CD14-positive monocyte (primary cell): ENCODE data around the gene CHRNA9. TPM values are rescaled to one million over a fixed set of nuclear protein-coding genes. Genes with fewer than 3 reads are reported as not detected.

Experiments
- DNase-seq, 3 donors: peaks; one replicate each; pipeline ENCODE4 v3.0.0-alpha.2; 2011 to 2022
- H2AFZ ChIP-seq: 2 replicates; pipeline ENCODE4 v1.6.0; 2012; ENCODE audit warnings: mild to moderate bottlenecking, low read depth, low read length, inconsistent platforms; ENCODE audit not compliant: insufficient read depth, poor library complexity, severe bottlenecking
- H3K27ac ChIP-seq, 2 donors: 1 replicate in 1 of 2; 2 replicates in 1 of 2; pipeline ENCODE4 v1.5.1; 2012 to 2013; ENCODE audit warnings: low read length in 2 of 2, control low read depth in 1 of 2, inconsistent platforms in 1 of 2, low read depth in 1 of 2, mild to moderate bottlenecking in 1 of 2
- H3K27me3 ChIP-seq, 2 donors: one replicate each; pipeline versions ENCODE4 v1.6.0 to v1.6.1; 2011 to 2013; ENCODE audit warnings: low read length in 2 of 2; ENCODE audit not compliant: control insufficient read depth in 2 of 2, insufficient read depth in 2 of 2
- H3K36me3 ChIP-seq, 2 donors: replicated peaks in 1 of 2; 1 replicate in 1 of 2; 2 replicates in 1 of 2; pipeline versions ENCODE4 v1.5.1 to v1.6.1; 2012 to 2013; ENCODE audit warnings: low read length in 2 of 2, control low read depth in 1 of 2, inconsistent platforms in 1 of 2, mild to moderate bottlenecking in 1 of 2; ENCODE audit not compliant: insufficient read depth in 2 of 2, control insufficient read depth in 1 of 2
- H3K4me1 ChIP-seq, 2 donors: 1 replicate in 1 of 2; 2 replicates in 1 of 2; pipeline versions ENCODE4 v1.5.1 to v1.6.1; 2012 to 2013; ENCODE audit warnings: low read length in 2 of 2, control low read depth in 1 of 2, inconsistent platforms in 1 of 2, mild to moderate bottlenecking in 1 of 2, moderate library complexity in 1 of 2; ENCODE audit not compliant: insufficient read depth in 2 of 2, control insufficient read depth in 1 of 2
- H3K4me2 ChIP-seq: replicated peaks from 2 replicates; pipeline ENCODE3; 2012; ENCODE audit warnings: low read length, moderate library complexity, mild to moderate bottlenecking; ENCODE audit not compliant: poor library complexity, severe bottlenecking; ENCODE audit errors: extremely low read depth
- H3K4me3 ChIP-seq, 3 experiments: fragments of 200-600 bp in 1 of 3; sonication (generic) in 1 of 3; replicated peaks in 1 of 3; 1 replicate in 2 of 3; 2 replicates in 1 of 3; pipeline ENCODE4 v1.5.1; 2011 to 2013; ENCODE audit warnings: low read length in 3 of 3, mild to moderate bottlenecking in 3 of 3, control low read depth in 2 of 3, low read depth in 2 of 3, inconsistent platforms in 1 of 3, moderate library complexity in 1 of 3
- H3K79me2 ChIP-seq: 2 replicates; pipeline ENCODE4 v1.6.0; 2012; ENCODE audit warnings: mild to moderate bottlenecking, control low read depth, inconsistent platforms, low read length, moderate library complexity; ENCODE audit not compliant: insufficient read depth
- H3K9ac ChIP-seq: 2 replicates; pipeline ENCODE4 v1.6.0; 2017; ENCODE audit warnings: low read length, mild to moderate bottlenecking; ENCODE audit not compliant: insufficient read depth, poor library complexity, severe bottlenecking
- H3K9me3 ChIP-seq, 2 donors: replicated peaks in 1 of 2; 1 replicate in 1 of 2; 2 replicates in 1 of 2; pipeline versions ENCODE4 v1.5.1 to v1.6.1; 2012 to 2013; ENCODE audit warnings: low read length in 2 of 2, control low read depth in 1 of 2; ENCODE audit not compliant: control insufficient read depth in 1 of 2, insufficient read depth in 1 of 2
- H4K20me1 ChIP-seq: 2 replicates; pipeline ENCODE4 v1.6.0; 2012; ENCODE audit warnings: mild to moderate bottlenecking, low read length, control low read depth, moderate library complexity; ENCODE audit not compliant: insufficient read depth
- H3K27ac Mint-ChIP-seq, 7 donors: one replicate each; pipeline ENCODE4 v1.8.0; 2020; ENCODE audit warnings: mild to moderate bottlenecking in 7 of 7, mixed read lengths in 7 of 7, moderate library complexity in 6 of 7, inconsistent platforms in 2 of 7
- H3K27me3 Mint-ChIP-seq, 3 donors: one replicate each; pipeline ENCODE4 v1.8.0; 2021 to 2022; ENCODE audit warnings: low read depth in 3 of 3, mild to moderate bottlenecking in 3 of 3, mixed read lengths in 3 of 3, moderate library complexity in 3 of 3, inconsistent platforms in 1 of 3
- H3K36me3 Mint-ChIP-seq, 2 donors: one replicate each; pipeline ENCODE4 v1.8.0; 2020; ENCODE audit warnings: mixed read lengths in 2 of 2, inconsistent platforms in 1 of 2, mild to moderate bottlenecking in 1 of 2
- H3K4me1 Mint-ChIP-seq: one replicate; pipeline ENCODE4 v1.8.0; 2020; ENCODE audit warnings: mild to moderate bottlenecking, mixed read lengths
- H3K4me3 Mint-ChIP-seq, 2 donors: one replicate each; pipeline ENCODE4 v1.8.0; 2020; ENCODE audit warnings: mild to moderate bottlenecking in 2 of 2, mixed read lengths in 2 of 2, moderate library complexity in 1 of 2
- H3K9me3 Mint-ChIP-seq, 7 donors: one replicate each; pipeline ENCODE4 v1.8.0; 2020 to 2022; ENCODE audit warnings: mixed read lengths in 7 of 7, mild to moderate bottlenecking in 6 of 7, moderate library complexity in 6 of 7, inconsistent platforms in 2 of 7
- CTCF ChIP-seq: fragments of 200-600 bp; IDR thresholded peaks from one replicate; pipeline ENCODE4 v1.8.0; 2022; ENCODE audit warnings: antibody characterized with exemption, mild to moderate bottlenecking
- WGBS: methylation state at CpG from one replicate; pipeline ENCODE4 v1.1.5; 2013; ENCODE audit warnings: missing lambda C conversion rate; ENCODE audit not compliant: insufficient coverage; 5-methylcytosine and 5-hydroxymethylcytosine counted together
- intact Hi-C, 2 donors: fragments of 100-400 bp; cut with micrococcal nuclease; formaldehyde crosslinking; loops; one replicate each; pipeline versions ENCODE4 v1.15.0 to v1.15.1; 2023
- polyA plus RNA-seq, 3 donors: library from polyadenylated mRNA; depleted of rRNA in 1 of 3; unstranded in 2 of 3; stranded (reverse) in 1 of 3; fragments of 300-500 nt in 2 of 3; fragments of >200 nt in 1 of 3; fragmentation: Illumina TruSeq in 2 of 3; gene quantifications; 1 replicate in 2 of 3; 2 replicates in 1 of 3; pipeline ENCODE4 v1.2.3, GENCODE V29; 2012 to 2021

Gene CHRNA9
- polyA plus RNA-seq, 3 donors: not detected

- intact Hi-C loops: no loop called here
- H3K9me3 Mint-ChIP-seq: no peaks in the 10 kb centered on the region
- Histone ChIP-seq H4K20me1 (no peaks in the 10 kb centered on the region), H3K9me3 (no peaks in the 10 kb centered on the region), H3K4me3 (no peak overlapping the region), H3K79me2 (no peaks in the 10 kb centered on the region), H3K36me3 (no peaks in the 10 kb centered on the region), H3K27me3 (no peaks in the 10 kb centered on the region), H3K27ac (no peak overlapping the region), H2AFZ (no peak overlapping the region), H3K4me1 (peaks cover 8% of the 10 kb centered on the region in 2 donors), H3K9ac (no peak overlapping the region), H3K4me2 (no peak overlapping the region)
- peak in 1 of 3 donors; percentile 5 for DNase-seq
- H3K4me1 Mint-ChIP-seq: peaks cover 16% of the 10 kb centered on the region
- WGBS: 100% methylated on average over 1 of the region's 7 CpGs
- no peak overlapping the region for H3K27ac Mint-ChIP-seq
- peaks cover 0 to 8% (median 1%) of the 10 kb centered on the region in 3 donors for H3K27me3 Mint-ChIP-seq
- no peak overlapping the region for H3K4me3 Mint-ChIP-seq
- no peaks in the 10 kb centered on the region for H3K36me3 Mint-ChIP-seq
- TF ChIP-seq CTCF: no peak
Measured at GRCh38 chr4:40377512-40378365, 42.6 kb downstream of the CHRNA9 start.

DNA sequence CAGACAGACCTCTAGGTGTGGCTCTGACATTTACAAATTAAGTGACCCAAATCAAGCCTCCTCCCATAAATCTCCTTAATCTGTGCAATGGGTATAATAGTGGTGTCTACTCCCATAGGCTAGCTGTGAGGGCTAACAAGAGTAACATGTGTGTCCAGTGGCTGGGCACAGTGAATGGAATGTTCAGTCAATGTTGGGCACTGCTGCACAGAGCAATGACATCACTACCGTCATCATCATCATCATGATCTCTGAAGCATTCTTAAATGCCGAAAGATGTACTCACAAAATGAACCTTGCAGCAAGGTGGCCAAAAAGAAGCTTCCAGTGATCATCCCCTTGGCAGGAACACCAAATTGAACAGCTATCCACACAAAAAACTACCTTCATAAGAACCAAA lies 43.5 kb downstream of the CHRNA9 start:
- Mint-ChIP-seq H3K9me3 (no peaks in the 10 kb centered on the region), H3K4me1 (peaks cover 10% of the 10 kb centered on the region), H3K4me3 (no peak overlapping the region), H3K36me3 (no peaks in the 10 kb centered on the region), H3K27me3 (peaks cover 0 to 8% (median 1%) of the 10 kb centered on the region in 3 donors), H3K27ac (no peak overlapping the region)
- Histone ChIP-seq H3K9me3 (no peaks in the 10 kb centered on the region), H3K27ac (no peak overlapping the region), H3K4me1 (peaks cover 3 to 4% of the 10 kb centered on the region in 2 donors), H3K79me2 (no peaks in the 10 kb centered on the region), H2AFZ (no peak overlapping the region), H4K20me1 (no peaks in the 10 kb centered on the region), H3K4me3 (no peak overlapping the region), H3K9ac (no peak overlapping the region), H3K27me3 (no peaks in the 10 kb centered on the region), H3K4me2 (no peak overlapping the region), H3K36me3 (no peaks in the 10 kb centered on the region)
- DNase-seq: no peak
- TF ChIP-seq CTCF: no peak
- WGBS: 100% methylated on average over 2 of the region's 2 CpGs
- intact Hi-C loops: no loop called here
